PC-3 (cell line): ENCODE measurements around the gene TTF2. TPM values are rescaled to one million over a fixed set of nuclear protein-coding genes. Genes with fewer than 3 reads are reported as not detected.
"Not testable (repeated sequence)": the region's sequence is repeated elsewhere in the genome, so short reads cannot be mapped to it uniquely, and the experiment has no call there.

ENCODE experiments used
- ATAC-seq: fragments of 200-7000 bp; cut with Tn5 transposase; 2 replicates; pipeline ENCODE4 v1.9.1; 2020; ENCODE audit warnings: mild to moderate bottlenecking, moderate library complexity
- BruUV-seq: library from RNA; stranded (reverse); fragments of 400-500 nt; replicated peaks from 2 replicates; lab custom pipeline; 2021; lab: Mats Ljungman, UMichigan
- CTCF ChIA-PET: fragments of 300-600 bp; sonication (Branson Sonifier 250); formaldehyde crosslinking; loops from one replicate; lab custom pipeline; 2022; ENCODE audit warnings: antibody characterized with exemption; lab: Charles Lee
- POLR2A ChIA-PET: fragments of 300-600 bp; sonication (Branson Sonifier 250); formaldehyde crosslinking; loops from one replicate; lab custom pipeline; 2022; ENCODE audit warnings: antibody characterized with exemption; ENCODE audit not compliant: unreplicated experiment; lab: Charles Lee
- DNase-seq: peaks from one replicate; pipeline ENCODE4 v3.0.0-alpha.2; 2015
- H2AFZ ChIP-seq: fragments of 300-600 bp; sonication (generic); 2 replicates; pipeline ENCODE4 v1.6.0; 2016; ENCODE audit warnings: antibody characterized with exemption, low read length
- H3F3A ChIP-seq: fragments of 300-600 bp; sonication (generic); one replicate; pipeline ENCODE4 v1.6.0; 2017; ENCODE audit warnings: antibody characterized with exemption, low read length, control low read depth, mild to moderate bottlenecking; ENCODE audit not compliant: unreplicated experiment
- H3K27ac ChIP-seq: fragments of 300-600 bp; sonication (generic); 2 replicates; pipeline ENCODE4 v1.5.1; 2016; ENCODE audit warnings: mild to moderate bottlenecking, low read length
- H3K27me3 ChIP-seq: fragments of 300-600 bp; sonication (generic); 2 replicates; pipeline ENCODE4 v1.6.1; 2016; ENCODE audit warnings: low read length, mixed read lengths
- H3K36me3 ChIP-seq: fragments of 300-600 bp; sonication (generic); 2 replicates; pipeline ENCODE4 v1.6.1; 2016; ENCODE audit warnings: low read depth, mixed run types, low read length, mixed read lengths
- H3K4me1 ChIP-seq: fragments of 300-600 bp; sonication (generic); 2 replicates; pipeline ENCODE4 v1.5.1; 2016; ENCODE audit warnings: low read length; ENCODE audit not compliant: insufficient read depth
- H3K4me2 ChIP-seq: fragments of 300-600 bp; sonication (generic); 2 replicates; pipeline ENCODE4 v1.6.0; 2016; ENCODE audit warnings: low read length
- H3K4me3 ChIP-seq: fragments of 300-600 bp; sonication (generic); 2 replicates; pipeline ENCODE4 v1.5.1; 2016; ENCODE audit warnings: mild to moderate bottlenecking, low read length, mixed read lengths
- H3K79me2 ChIP-seq: fragments of 300-600 bp; sonication (generic); 2 replicates; pipeline ENCODE4 v1.6.1; 2017; ENCODE audit warnings: low read length, mixed read lengths
- H3K9ac ChIP-seq: fragments of 300-600 bp; sonication (generic); 2 replicates; pipeline ENCODE4 v1.6.0; 2016; ENCODE audit warnings: mild to moderate bottlenecking, low read length
- H3K9me2 ChIP-seq: fragments of 300-600 bp; sonication (generic); replicated peaks from 2 replicates; pipeline ENCODE4 v1.6.1; 2016; ENCODE audit warnings: mixed run types, low read length, mixed read lengths
- H3K9me3 ChIP-seq: fragments of 300-600 bp; sonication (generic); 2 replicates; pipeline ENCODE4 v1.6.1; 2016; ENCODE audit warnings: low read length, mixed read lengths
- H4K20me1 ChIP-seq: fragments of 300-600 bp; sonication (generic); 2 replicates; pipeline ENCODE4 v1.6.1; 2016; ENCODE audit warnings: low read length, mixed read lengths
- CTCF ChIP-seq: fragments of 300-600 bp; sonication (generic); conservative IDR thresholded peaks from 2 replicates; pipeline ENCODE4 v1.5.1; 2017; ENCODE audit warnings: antibody characterized with exemption, low read depth, mild to moderate bottlenecking, low read length
- EZH2 ChIP-seq: fragments of 300-600 bp; sonication (generic); IDR thresholded peaks from one replicate; pipeline ENCODE4 v1.6.1; 2017; ENCODE audit warnings: antibody characterized with exemption, mild to moderate bottlenecking, low read length; ENCODE audit not compliant: unreplicated experiment
- EZH2phosphoT487 ChIP-seq: fragments of 300-600 bp; sonication (generic); IDR thresholded peaks from 2 replicates; pipeline ENCODE4 v1.6.1; 2018; ENCODE audit warnings: mild to moderate bottlenecking, antibody characterized with exemption, low read length, borderline replicate concordance
- intact Hi-C: fragments of 100-400 bp; cut with micrococcal nuclease; formaldehyde crosslinking; loops from 2 replicates; pipeline ENCODE4 v1.9.0; 2023
- total RNA-seq: library from RNA; depleted of rRNA; stranded (reverse); fragments of >200 nt; gene quantifications from 2 replicates; pipeline ENCODE4 v1.2.3, GENCODE V29; 2014

The TTF2 gene
- total RNA-seq, 1 experiment from 2014 or later = 25.1 TPM

GRCh38 chr1:117098287-117098890 is 38.3 kb downstream of the TTF2 start:
- H3K27me3 ChIP-seq = no peaks in the 10 kb centered on the region
- TF ChIP-seq EZH2 (no peak), CTCF (no peak), EZH2phosphoT487 (no peak)
- no peak for DNase-seq
- H4K20me1 ChIP-seq = no peaks in the 10 kb centered on the region
- no peaks in the 10 kb centered on the region for H3K9me2 ChIP-seq
- no TSS peak for BruUV-seq
- H3K9ac ChIP-seq = no peak overlapping the region
- no peaks in the 10 kb centered on the region for H3K79me2 ChIP-seq
- no peaks in the 10 kb centered on the region for H3K9me3 ChIP-seq
- ATAC-seq = no peak
- H3F3A ChIP-seq = no peaks in the 10 kb centered on the region
- H3K4me3 ChIP-seq = no peak overlapping the region
- intact Hi-C loops = no loop called here
- no peak overlapping the region for H3K27ac ChIP-seq
- peaks cover 9% of the 10 kb centered on the region for H3K4me1 ChIP-seq
- H3K36me3 ChIP-seq = peaks cover 40% of the 10 kb centered on the region
- no peak overlapping the region for H3K4me2 ChIP-seq
- ChIA-PET CTCF (no interaction called here), POLR2A (interaction anchor here (1.0 kb wide), 1 partner anchor 21 kb away, joined by 7 read pairs; no protein-coding TSS in a partner anchor)
- no peak overlapping the region for H2AFZ ChIP-seq

GRCh38 chr1:117101334-117101733 is 41.2 kb downstream of the TTF2 start:
- H3K9me2 ChIP-seq = no peaks in the 10 kb centered on the region
- ATAC-seq (no peak), DNase-seq (no peak)
- H3F3A ChIP-seq = no peaks in the 10 kb centered on the region
- H3K4me3 ChIP-seq = no peak overlapping the region
- intact Hi-C loops = no loop called here
- no peak overlapping the region for H3K4me2 ChIP-seq
- TF ChIP-seq EZH2 = no peak
- TF ChIP-seq CTCF = no peak
- TF ChIP-seq EZH2phosphoT487 = no peak
- H4K20me1 ChIP-seq = no peaks in the 10 kb centered on the region
- CTCF ChIA-PET = no interaction called here
- POLR2A ChIA-PET = interaction anchor here (0.6 kb wide), 1 partner anchor 210 kb away, joined by 5 read pairs; no protein-coding TSS in a partner anchor
- H3K4me1 ChIP-seq = no peaks in the 10 kb centered on the region
- no peak overlapping the region for H3K9ac ChIP-seq
- peaks cover 33% of the 10 kb centered on the region; the same call in 1 of the 2 replicates for H3K36me3 ChIP-seq
- no peaks in the 10 kb centered on the region for H3K9me3 ChIP-seq
- H3K27me3 ChIP-seq = no peaks in the 10 kb centered on the region
- H3K27ac ChIP-seq = no peak overlapping the region
- H2AFZ ChIP-seq = no peak overlapping the region
- H3K79me2 ChIP-seq = no peaks in the 10 kb centered on the region
- no TSS peak for BruUV-seq

GRCh38 chr1:117101858-117102257 is 41.7 kb downstream of the TTF2 start:
- H3F3A ChIP-seq, H3K4me1 ChIP-seq, CTCF ChIA-PET, H3K9ac ChIP-seq, DNase-seq, H3K4me3 ChIP-seq, H3K9me3 ChIP-seq, H2AFZ ChIP-seq, ATAC-seq, H3K27ac ChIP-seq, H4K20me1 ChIP-seq, POLR2A ChIA-PET, H3K9me2 ChIP-seq, intact Hi-C loops, H3K4me2 ChIP-seq, H3K27me3 ChIP-seq, BruUV-seq, H3K79me2 ChIP-seq: not testable (repeated sequence)
- H3K36me3 ChIP-seq = peaks cover 35% of the 10 kb centered on the region; the same call in 1 of the 2 replicates
